Heart left ventricle (tissue), 16 donors: ENCODE data around the gene ATP6V0C. TPM values are rescaled to one million over a fixed set of nuclear protein-coding genes. Genes with fewer than 3 reads are reported as not detected.
A peak's percentile ranks its signal among the peaks of the same experiment; 100 is the strongest.

ENCODE experiments used
- ATAC-seq, 4 donors: fragments of 200-7000 bp; cut with Tn5 transposase; one replicate each; pipeline ENCODE4 v1.9.1; 2020 to 2022; ENCODE audit warnings: moderate library complexity in 4 of 4, mild to moderate bottlenecking in 3 of 4, moderate number of reproducible peaks in 1 of 4
- DNase-seq, 5 donors: peaks; one replicate each; pipeline ENCODE4 v3.0.0-alpha.2; 2020
- H3K27ac ChIP-seq, 12 donors: fragments of 200-600 bp; sonication (generic) in 4 of 12; one replicate each; pipeline versions ENCODE4 v1.5.0 to v1.8.0; 2016 to 2022; ENCODE audit warnings: mild to moderate bottlenecking in 2 of 12
- H3K27me3 ChIP-seq, 9 donors: fragments of 200-600 bp; sonication (generic) in 2 of 9; one replicate each; pipeline versions ENCODE4 v1.5.1 to v1.8.0; 2016 to 2022; ENCODE audit warnings: mild to moderate bottlenecking in 3 of 9
- H3K36me3 ChIP-seq, 9 donors: fragments of 200-600 bp; sonication (generic) in 2 of 9; one replicate each; pipeline versions ENCODE4 v1.5.0 to v1.8.0; 2018 to 2022; ENCODE audit warnings: mild to moderate bottlenecking in 2 of 9
- H3K4me1 ChIP-seq, 12 donors: fragments of 200-600 bp; sonication (generic) in 4 of 12; one replicate each; pipeline versions ENCODE4 v1.5.0 to v1.8.0; 2016 to 2022; ENCODE audit warnings: mild to moderate bottlenecking in 3 of 12
- H3K4me3 ChIP-seq, 12 donors: fragments of 200-600 bp; sonication (generic) in 4 of 12; one replicate each; pipeline versions ENCODE4 v1.5.0 to v1.8.0; 2017 to 2022; ENCODE audit warnings: mild to moderate bottlenecking in 9 of 12, moderate library complexity in 4 of 12
- H3K9me3 ChIP-seq, 12 donors: fragments of 200-600 bp; sonication (generic) in 4 of 12; one replicate each; pipeline versions ENCODE4 v1.5.0 to v1.8.0; 2016 to 2022; ENCODE audit warnings: mild to moderate bottlenecking in 1 of 12
- CTCF ChIP-seq, 12 donors: fragments of 200-600 bp; sonication (generic) in 4 of 12; IDR thresholded peaks; one replicate each; pipeline versions ENCODE4 v1.5.0 to v1.8.0; 2018 to 2022; ENCODE audit warnings: antibody characterized with exemption in 12 of 12, mild to moderate bottlenecking in 5 of 12
- POLR2A ChIP-seq, 2 donors: fragments of 450-650 bp; IDR thresholded peaks; one replicate each; pipeline ENCODE4 v1.6.1; 2017; ENCODE audit warnings: antibody characterized with exemption in 2 of 2, mild to moderate bottlenecking in 2 of 2, moderate library complexity in 2 of 2
- WGBS, 4 donors: extraction: QIAGEN DNeasy Blood & Tissue Kit in 2 of 4; methylation state at CpG; one replicate each; pipeline versions ENCODE4 v1.1.5 to v1.1.7; 2013 to 2018; 5-methylcytosine and 5-hydroxymethylcytosine counted together
- intact Hi-C, 10 donors: fragments of 100-400 bp; cut with DNase I; formaldehyde crosslinking; loops; one replicate each; pipeline versions ENCODE4 v1.11.1 to v1.14.2; 2022
- polyA plus RNA-seq, 2 donors: library from polyadenylated mRNA; stranded (reverse); fragments of 200-250 nt; gene quantifications; one replicate each; pipeline ENCODE4 v1.2.3, GENCODE V29; 2013
- total RNA-seq, 9 donors: library from RNA; depleted of rRNA in 2 of 9; stranded (reverse); fragments of >200 nt in 2 of 9; fragmentation: NEBNext Ultra II Directional in 3 of 9; extraction: Animal tissue kit (Norgen Biotek cat#: 25700) in 3 of 9; gene quantifications; one replicate each; pipeline versions ENCODE4 v1.1.0 to v1.2.4, GENCODE V29; 2016 to 2023
- donor health status: ischemic (EF 13 %, LVEDD 7.1; RV severe dilation, severe dysfunction).
- donor health status: healthy with polysubstance abuse.
- donor health status: DM: no; HTN: yes; CAD: no.
- donor health status: DM: no; HTN: no; CAD: no.
- donor health status: ischemic (EF 25% LVEDD 6.9; RV normal size, moderate dysfunction).
- donor health status: ischemic (EF 25% LVEDD 5.7; RV mildly dilated, moderate dysfunction).
- donor health status: healthy.
- donor health status: DM: yes; HTN: yes; CAD: no.
- donor health status: ischemic (EF 35%, LVEDD 5.7; RV mildly dilated, moderate dysfunction).
- donor health status: nonischemic (EF 11% LVEDD 7.7; RV severe dilation, severe dysfunction).
- donor health status: DM: yes; HTN: yes; CAD: no.
- donor health status: PGD.
- donor health status: ischemic (EF 29% LVEDD 5.4; RV normal size, mild dysfunction).
- donor health status: nonischemic (EF 23%, LVEDD 6.1; RV moderate dilation, normal function).

Gene ATP6V0C
- total and polyA plus RNA-seq, 11 donors: 61.6 to 232 (median 132) TPM

- ATAC-seq (peak; percentile 72 to 87 (median 83)), DNase-seq (peak; percentile 81 to 91 (median 84))
- no peaks in the 10 kb centered on the region for H3K27me3 ChIP-seq
- intact Hi-C loops: loop anchor here (1.0 to 10.0 kb wide), 12 partner anchors 26 to 496 kb away; partner anchors contain the start of genes ABCA3 (in 8 of the 10), CCNF (in 4 of the 10), TBC1D24 (in 1 of the 10) and ZNF598 (in 1 of the 10)
- H3K9me3 ChIP-seq: no peaks in the 10 kb centered on the region
- H3K4me1 ChIP-seq: peaks cover 0 to 65% (median 42%) of the 10 kb centered on the region in 12 donors
- H3K4me3 ChIP-seq: peak overlapping the region in 9 of 12 donors; percentile 9 to 56 (median 38)
- TF ChIP-seq POLR2A (IDR thresholded peaks at IDR 0.05): no peak
- TF ChIP-seq CTCF (IDR thresholded peaks at IDR 0.05): peak; percentile 97 to 100 (median 99)
- 38 to 79% (median 58%) methylated on average over 11 to 23 of the region's 23 CpGs for WGBS, 4 donors
- peaks cover 0 to 16% (median 3%) of the 10 kb centered on the region in 9 donors for H3K36me3 ChIP-seq
- H3K27ac ChIP-seq: peak overlapping the region in 5 of 12 donors; percentile 42 to 64 (median 61)
Measured at GRCh38 chr16:2500918-2501750, 12.6 kb upstream of the ATP6V0C start.

GRCh38 chr16:2501946-2502895 lies 11.5 kb upstream of the ATP6V0C start:
- intact Hi-C loops: loop anchor here (1.0 to 10.0 kb wide), 12 partner anchors 27 to 497 kb away; partner anchors contain the start of genes ABCA3 (in 8 of the 10), CCNF (in 4 of the 10), TBC1D24 (in 1 of the 10) and ZNF598 (in 1 of the 10)
- TF ChIP-seq POLR2A (IDR thresholded peaks at IDR 0.05) (no peak), CTCF (IDR thresholded peaks at IDR 0.05) (no peak)
- Histone ChIP-seq H3K36me3 (peaks cover 0 to 6% (median 0%) of the 10 kb centered on the region in 9 donors), H3K9me3 (no peaks in the 10 kb centered on the region), H3K4me3 (peak overlapping the region in 3 of 12 donors; percentile 37 to 56 (median 39)), H3K27me3 (no peaks in the 10 kb centered on the region), H3K27ac (peak overlapping the region in 3 of 12 donors; percentile 19 to 64 (median 56)), H3K4me1 (peaks cover 0 to 59% (median 36%) of the 10 kb centered on the region in 12 donors)
- 71 to 87% (median 78%) methylated on average over 7 to 18 of the region's 18 CpGs for WGBS, 4 donors
- DNase-seq (no peak), ATAC-seq (no peak)

- no peak for DNase-seq
Measured at GRCh38 chr16:2505695-2506094, 8.1 kb upstream of the ATP6V0C start.

More at GRCh38 chr16:2505695-2506094, 8.1 kb upstream of the ATP6V0C start:
- intact Hi-C loops: loop anchor here in 5 of 10 donors (5.0 to 10.0 kb wide), 5 partner anchors 78 to 501 kb away; partner anchors contain the start of genes CCNF (in 2 of the 5) and ZNF598 (in 1 of the 5)
- Histone ChIP-seq H3K9me3 (no peaks in the 10 kb centered on the region), H3K36me3 (no peaks in the 10 kb centered on the region), H3K27me3 (no peaks in the 10 kb centered on the region), H3K4me3 (no peak overlapping the region), H3K4me1 (peaks cover 0 to 68% (median 17%) of the 10 kb centered on the region in 12 donors), H3K27ac (no peak overlapping the region)
- no peak for ATAC-seq
- TF ChIP-seq POLR2A (IDR thresholded peaks at IDR 0.05) (no peak), CTCF (IDR thresholded peaks at IDR 0.05) (no peak)
- WGBS, 4 donors: 85 to 89% (median 88%) methylated on average over 14 of the region's 14 CpGs
